Upper lobe of left lung (tissue), 6 donors: ENCODE measurements around the gene CHRNA4. TPM values are rescaled to one million over a fixed set of nuclear protein-coding genes. Genes with fewer than 3 reads are reported as not detected.
"Not testable (repeated sequence)": the region's sequence is repeated elsewhere in the genome, so short reads cannot be mapped to it uniquely, and the experiment has no call there.

Experiments
- ATAC-seq, 2 donors: fragments of 200-7000 bp; cut with Tn5 transposase; one replicate each; pipeline ENCODE4 v1.9.1; 2022; ENCODE audit warnings: mild to moderate bottlenecking in 2 of 2, moderate library complexity in 2 of 2; ENCODE audit not compliant: low FRiP score in 2 of 2
- DNase-seq, 2 donors: peaks; one replicate each; pipeline ENCODE4 v3.0.0-alpha.2; 2019 to 2020
- H3K27ac ChIP-seq, 4 donors: fragments of 200-600 bp; sonication (generic); one replicate each; pipeline ENCODE4 v1.5.1; 2016 to 2019
- H3K27me3 ChIP-seq, 4 donors: fragments of 200-600 bp; sonication (generic); one replicate each; pipeline ENCODE4 v1.5.1; 2017 to 2019
- H3K36me3 ChIP-seq, 4 donors: fragments of 200-600 bp; sonication (generic); one replicate each; pipeline ENCODE4 v1.5.1; 2016 to 2019
- H3K4me1 ChIP-seq, 4 donors: fragments of 200-600 bp; sonication (generic); one replicate each; pipeline ENCODE4 v1.5.1; 2018 to 2019
- H3K4me3 ChIP-seq, 4 donors: fragments of 200-600 bp; sonication (generic); one replicate each; pipeline ENCODE4 v1.5.1; 2017 to 2019; ENCODE audit warnings: mild to moderate bottlenecking in 2 of 4, moderate library complexity in 1 of 4
- H3K9me3 ChIP-seq, 4 donors: fragments of 200-600 bp; sonication (generic); one replicate each; pipeline ENCODE4 v1.5.1; 2018 to 2019
- EP300 ChIP-seq, 4 donors: sonication (generic); formaldehyde crosslinking; IDR thresholded peaks; one replicate each; pipeline ENCODE4 v1.5.1; 2017; ENCODE audit warnings: antibody characterized with exemption in 4 of 4, control low read depth in 2 of 4
- POLR2A ChIP-seq, 4 donors: fragments of 450-650 bp; IDR thresholded peaks; one replicate each; pipeline ENCODE4 v1.5.1; 2016 to 2017; ENCODE audit warnings: antibody characterized with exemption in 4 of 4, mild to moderate bottlenecking in 2 of 4
- POLR2AphosphoS5 ChIP-seq, 2 donors: sonication (generic); formaldehyde crosslinking; IDR thresholded peaks; one replicate each; pipeline ENCODE4 v1.5.1; 2017; ENCODE audit warnings: antibody characterized with exemption in 2 of 2
- WGBS, 2 donors: methylation state at CpG; one replicate each; pipeline ENCODE4 v1.1.5; 2017 to 2018; 5-methylcytosine and 5-hydroxymethylcytosine counted together
- total RNA-seq, 6 donors: library from RNA; depleted of rRNA in 4 of 6; stranded (reverse); fragments of >200 nt in 4 of 6; gene quantifications; one replicate each; pipeline versions ENCODE4 v1.1.0 to v1.2.1, GENCODE V29; 2016 to 2021
- TF ChIP-seq, protein P1 (sequence below), 6 experiments: fragments of 450-650 bp in 4 of 6; fragments of 200-600 bp in 2 of 6; sonication (generic) in 2 of 6; IDR thresholded peaks; one replicate each; pipeline ENCODE4 v1.5.1; 2016 to 2019; ENCODE audit warnings: antibody characterized with exemption in 6 of 6
- donor health status: DM: no; HTN: no; CAD: no; lungs with moderate emphysema.
- donor health status: DM: no; HTN: yes; CAD: no; lungs with severe emphysema.

CHRNA4 gene
- total RNA-seq, 6 donors from 2014 or later, result 0.10 TPM; not detected in 5

DNA sequence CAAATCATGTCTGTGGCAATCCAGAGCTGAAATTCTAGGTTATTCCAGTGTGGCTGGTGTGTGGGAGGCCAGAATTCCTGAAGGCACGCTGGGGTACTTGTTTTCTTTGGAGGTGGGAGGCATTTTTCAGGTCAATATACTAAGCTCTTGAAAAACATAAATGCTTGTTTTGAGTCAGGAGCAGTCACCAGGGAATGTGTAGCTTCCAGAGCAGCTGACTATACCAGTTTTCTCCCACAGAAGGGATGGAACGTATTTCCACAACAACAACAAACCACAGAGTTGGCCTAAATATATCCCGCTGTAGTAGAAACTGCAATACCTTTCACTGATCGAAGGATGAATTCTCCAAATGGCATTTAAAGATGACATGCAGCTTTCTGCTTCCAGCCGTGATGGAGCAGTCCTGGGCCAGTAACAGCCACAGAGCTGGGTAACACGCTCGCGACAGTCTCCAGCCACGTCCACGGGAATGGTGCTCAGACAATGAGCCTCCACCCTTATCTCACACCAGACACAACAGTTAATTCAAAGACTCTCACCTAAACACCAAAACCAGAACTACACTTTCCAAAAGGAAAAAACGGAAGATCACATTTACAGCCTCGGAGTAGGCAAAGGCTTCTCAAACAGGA is 23.2 kb downstream of the CHRNA4 start:
- no peaks in the 10 kb centered on the region for H3K9me3 ChIP-seq
- H3K27me3 ChIP-seq, result no peaks in the 10 kb centered on the region
- no peaks in the 10 kb centered on the region for H3K36me3 ChIP-seq
- no peak overlapping the region for H3K27ac ChIP-seq
- H3K4me1 ChIP-seq, result no peaks in the 10 kb centered on the region
- no peak for TF ChIP-seq EP300 (IDR thresholded peaks at IDR 0.05)
- no peak for TF ChIP-seq POLR2AphosphoS5 (IDR thresholded peaks at IDR 0.05)
- no peak for TF ChIP-seq POLR2A (IDR thresholded peaks at IDR 0.05)
- TF ChIP-seq, protein P1, sequence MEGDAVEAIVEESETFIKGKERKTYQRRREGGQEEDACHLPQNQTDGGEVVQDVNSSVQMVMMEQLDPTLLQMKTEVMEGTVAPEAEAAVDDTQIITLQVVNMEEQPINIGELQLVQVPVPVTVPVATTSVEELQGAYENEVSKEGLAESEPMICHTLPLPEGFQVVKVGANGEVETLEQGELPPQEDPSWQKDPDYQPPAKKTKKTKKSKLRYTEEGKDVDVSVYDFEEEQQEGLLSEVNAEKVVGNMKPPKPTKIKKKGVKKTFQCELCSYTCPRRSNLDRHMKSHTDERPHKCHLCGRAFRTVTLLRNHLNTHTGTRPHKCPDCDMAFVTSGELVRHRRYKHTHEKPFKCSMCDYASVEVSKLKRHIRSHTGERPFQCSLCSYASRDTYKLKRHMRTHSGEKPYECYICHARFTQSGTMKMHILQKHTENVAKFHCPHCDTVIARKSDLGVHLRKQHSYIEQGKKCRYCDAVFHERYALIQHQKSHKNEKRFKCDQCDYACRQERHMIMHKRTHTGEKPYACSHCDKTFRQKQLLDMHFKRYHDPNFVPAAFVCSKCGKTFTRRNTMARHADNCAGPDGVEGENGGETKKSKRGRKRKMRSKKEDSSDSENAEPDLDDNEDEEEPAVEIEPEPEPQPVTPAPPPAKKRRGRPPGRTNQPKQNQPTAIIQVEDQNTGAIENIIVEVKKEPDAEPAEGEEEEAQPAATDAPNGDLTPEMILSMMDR (IDR thresholded peaks at IDR 0.05), result no peak
- 70 to 75% methylated on average over 12 of the region's 12 CpGs for WGBS, 2 donors
- no peak for ATAC-seq
- H3K4me3 ChIP-seq, result no peak overlapping the region
- no peak for DNase-seq

DNA sequence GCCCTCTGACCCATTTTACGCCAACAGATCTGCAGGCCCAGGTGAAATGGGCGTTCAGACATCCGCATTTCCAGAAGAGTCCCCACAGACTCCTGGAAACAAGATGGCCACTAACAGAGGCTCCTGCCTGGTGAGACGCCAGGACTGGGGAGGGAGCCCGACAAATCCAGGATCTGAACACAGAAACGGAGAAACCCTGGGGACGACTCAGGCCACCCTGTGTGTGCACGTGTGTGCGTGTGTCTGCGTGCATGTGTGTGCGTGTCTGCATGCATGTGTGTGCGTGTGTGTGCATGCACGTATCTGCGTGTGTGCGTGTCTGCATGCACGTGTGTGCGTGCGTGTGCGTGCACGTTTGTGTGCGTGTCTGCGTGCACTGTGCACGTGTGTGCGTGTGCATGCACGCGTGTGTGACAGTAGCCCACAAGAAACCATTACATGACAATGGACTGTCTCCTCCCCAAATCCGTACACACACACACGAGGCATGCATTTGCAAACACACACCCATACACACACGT is 24.9 kb downstream of the CHRNA4 start:
- Histone ChIP-seq H3K27ac (no peak overlapping the region), H3K27me3 (no peaks in the 10 kb centered on the region), H3K4me3 (no peak overlapping the region), H3K9me3 (peaks cover 0 to 14% (median 4%) of the 10 kb centered on the region in 4 donors), H3K4me1 (no peaks in the 10 kb centered on the region), H3K36me3 (no peaks in the 10 kb centered on the region)
- DNase-seq (peak in 1 of 2 donors; percentile 58), ATAC-seq (no peak)
- WGBS, 2 donors, result 90 to 91% methylated on average over 27 to 29 of the region's 29 CpGs
- TF ChIP-seq POLR2A (IDR thresholded peaks at IDR 0.05), result no peak
- no peak for TF ChIP-seq POLR2AphosphoS5 (IDR thresholded peaks at IDR 0.05)
- no peak for TF ChIP-seq EP300 (IDR thresholded peaks at IDR 0.05)
- TF ChIP-seq, protein P1 (IDR thresholded peaks at IDR 0.05), result no peak

DNA sequence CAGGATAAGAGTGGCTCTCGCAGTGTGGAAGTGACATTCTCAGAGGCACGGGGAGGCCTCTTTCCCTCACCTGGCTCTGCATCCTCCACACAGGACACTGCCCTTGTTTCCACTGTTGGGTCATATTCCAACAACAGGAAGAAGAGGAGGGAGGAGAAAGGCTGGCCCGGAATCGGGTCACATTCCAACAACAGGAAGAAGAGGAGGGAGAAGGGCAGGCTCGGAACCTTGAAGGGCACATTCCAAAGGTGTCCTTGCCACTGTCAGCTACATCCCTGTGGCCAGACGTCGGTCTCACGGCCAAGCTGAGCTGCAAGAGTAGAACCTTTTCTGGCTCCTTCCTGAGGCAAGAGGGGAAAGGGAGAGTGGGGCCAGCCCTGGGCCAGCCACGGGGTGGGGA is 25.4 kb downstream of the CHRNA4 start:
- Histone ChIP-seq H3K9me3 (peaks cover 0 to 14% (median 4%) of the 10 kb centered on the region in 4 donors), H3K36me3 (no peaks in the 10 kb centered on the region), H3K4me3 (no peak overlapping the region), H3K27ac (no peak overlapping the region), H3K27me3 (no peaks in the 10 kb centered on the region), H3K4me1 (no peaks in the 10 kb centered on the region)
- ATAC-seq, result no peak
- DNase-seq, result peak in 1 of 2 donors; percentile 36
- TF ChIP-seq POLR2A (IDR thresholded peaks at IDR 0.05), result no peak
- TF ChIP-seq POLR2AphosphoS5 (IDR thresholded peaks at IDR 0.05), result no peak
- TF ChIP-seq, protein P1 (IDR thresholded peaks at IDR 0.05), result no peak
- no peak for TF ChIP-seq EP300 (IDR thresholded peaks at IDR 0.05)
- 40 to 48% methylated on average over 9 of the region's 9 CpGs for WGBS, 2 donors

DNA sequence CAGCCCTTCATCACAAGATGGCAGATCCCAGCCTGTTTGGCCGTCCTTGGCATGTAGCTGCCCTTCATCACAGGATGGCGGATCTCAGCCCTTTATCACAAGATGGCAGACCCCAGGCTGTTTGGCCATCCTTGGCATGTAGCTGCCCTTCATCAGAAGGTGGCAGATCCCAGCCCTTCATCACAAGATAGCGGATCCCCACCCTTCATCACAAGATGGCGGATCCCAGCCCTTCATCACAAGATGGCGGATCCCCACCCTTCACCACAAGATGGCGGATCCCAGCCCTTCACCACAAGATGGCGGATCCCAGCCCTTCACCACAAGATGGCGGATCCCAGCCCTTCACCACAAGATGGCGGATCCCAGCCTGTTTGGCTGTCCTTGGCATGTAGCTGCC is 26.1 kb downstream of the CHRNA4 start:
- not testable (repeated sequence) for DNase-seq, H3K4me1 ChIP-seq, H3K27ac ChIP-seq, H3K36me3 ChIP-seq, ATAC-seq, H3K4me3 ChIP-seq, H3K27me3 ChIP-seq
- H3K9me3 ChIP-seq, result peaks cover 0 to 14% (median 4%) of the 10 kb centered on the region in 4 donors
- 83 to 88% methylated on average over 9 of the region's 9 CpGs for WGBS, 2 donors

DNA sequence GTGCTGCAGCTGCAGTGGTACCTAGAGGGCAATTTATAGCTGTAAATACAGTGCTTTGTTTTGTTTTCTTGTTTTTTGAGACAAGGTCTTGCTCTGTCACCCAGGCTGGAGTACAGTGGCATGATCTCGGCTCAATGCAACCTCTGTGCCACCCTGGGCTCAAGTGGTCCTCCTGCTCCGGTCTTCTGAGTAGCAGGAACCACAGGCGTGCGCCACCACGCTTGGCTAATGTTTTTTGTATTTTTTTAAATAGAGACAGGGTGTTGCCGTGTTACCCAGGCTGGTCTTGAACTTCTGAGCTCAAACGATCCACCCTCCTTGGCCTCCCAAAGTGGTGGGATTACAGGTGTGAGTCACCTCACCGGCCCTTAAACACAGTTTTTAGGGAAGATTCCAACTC is 26.8 kb downstream of the CHRNA4 start:
- H3K27me3 ChIP-seq, result no peaks in the 10 kb centered on the region
- TF ChIP-seq EP300 (IDR thresholded peaks at IDR 0.05) (no peak), POLR2AphosphoS5 (IDR thresholded peaks at IDR 0.05) (no peak), POLR2A (IDR thresholded peaks at IDR 0.05) (no peak)
- H3K27ac ChIP-seq, result no peak overlapping the region
- DNase-seq (no peak), ATAC-seq (no peak)
- no peak overlapping the region for H3K4me3 ChIP-seq
- WGBS, 2 donors, result 81 to 89% methylated on average over 8 of the region's 8 CpGs
- peaks cover 0 to 14% (median 4%) of the 10 kb centered on the region in 4 donors for H3K9me3 ChIP-seq
- no peaks in the 10 kb centered on the region for H3K4me1 ChIP-seq
- no peaks in the 10 kb centered on the region for H3K36me3 ChIP-seq
